Nephron progenitor cell (in vitro differentiated cells): ENCODE data around the gene TIMM10.
A peak's percentile ranks its signal among the peaks of the same experiment; 100 is the strongest.
"Not testable (repeated sequence)": the region's sequence is repeated elsewhere in the genome, so short reads cannot be mapped to it uniquely, and the experiment has no call there.

Experiments
- DNase-seq: peaks from one replicate; pipeline ENCODE4 v3.0.0; 2021
- H3K27ac Mint-ChIP-seq: 2 replicates; pipeline ENCODE4 v1.8.0; 2021; ENCODE audit warnings: mild to moderate bottlenecking, moderate library complexity, mixed read lengths
- H3K27me3 Mint-ChIP-seq: 2 replicates; pipeline ENCODE4 v1.8.0; 2021; ENCODE audit warnings: mild to moderate bottlenecking, low read depth, mixed read lengths; ENCODE audit not compliant: poor library complexity
- H3K36me3 Mint-ChIP-seq: 2 replicates; pipeline ENCODE4 v1.8.0; 2021; ENCODE audit warnings: low read depth, mixed read lengths
- H3K4me1 Mint-ChIP-seq: 2 replicates; pipeline ENCODE4 v1.8.0; 2021; ENCODE audit warnings: mixed read lengths
- H3K4me3 Mint-ChIP-seq: 2 replicates; pipeline ENCODE4 v1.8.0; 2021; ENCODE audit warnings: mild to moderate bottlenecking, moderate library complexity, mixed read lengths
- H3K9me3 Mint-ChIP-seq: 2 replicates; pipeline ENCODE4 v1.8.0; 2021; ENCODE audit warnings: mild to moderate bottlenecking, moderate library complexity, mixed read lengths
- CTCF ChIP-seq: fragments of 200-600 bp; sonication (generic); IDR thresholded peaks from 2 replicates; pipeline ENCODE4 v1.5.0; 2021; ENCODE audit warnings: antibody characterized with exemption

TIMM10 gene

GRCh38 chr11:57539342-57539741 lies 8.8 kb upstream of the TIMM10 start:
- peaks cover 56% of the 10 kb centered on the region for H3K4me1 Mint-ChIP-seq
- peaks cover 20% of the 10 kb centered on the region for H3K27me3 Mint-ChIP-seq
- H3K9me3 Mint-ChIP-seq = no peaks in the 10 kb centered on the region
- no peak overlapping the region for H3K27ac Mint-ChIP-seq
- no peak for DNase-seq
- TF ChIP-seq CTCF = no peak
- peaks cover 3% of the 10 kb centered on the region for H3K36me3 Mint-ChIP-seq
- no peak overlapping the region for H3K4me3 Mint-ChIP-seq

GRCh38 chr11:57536947-57537619 lies 6.5 kb upstream of the TIMM10 start, which contains the start of gene SMTNL1:
Gene SMTNL1, plus strand, starts transcription at chr11:57537595. Its CDS starts 5,048 bp downstream, at chr11:57542643.
- Mint-ChIP-seq H3K27ac (peak within 1 kb of the TSS; percentile 43), H3K9me3 (no peaks in the 10 kb centered on the region)
- no peak for TF ChIP-seq CTCF

GRCh38 chr11:57534449-57534848 lies 3.9 kb upstream of the TIMM10 start:
- peaks cover 51% of the 10 kb centered on the region for H3K4me1 Mint-ChIP-seq
- not testable (repeated sequence) for DNase-seq, H3K9me3 Mint-ChIP-seq, H3K4me3 Mint-ChIP-seq, H3K36me3 Mint-ChIP-seq, H3K27ac Mint-ChIP-seq
- peaks cover 43% of the 10 kb centered on the region for H3K27me3 Mint-ChIP-seq

More at GRCh38 chr11:57536947-57537619, 6.5 kb upstream of the TIMM10 start, which contains the start of gene SMTNL1:
- Mint-ChIP-seq H3K27me3 (peaks cover 34% of the 10 kb centered on the region), H3K36me3 (no peaks in the 10 kb centered on the region), H3K4me1 (peaks cover 43% of the 10 kb centered on the region), H3K4me3 (no peak within 1 kb of the TSS)
- DNase-seq = peak; percentile 12

- Mint-ChIP-seq H3K36me3 (peaks cover 18% of the 10 kb centered on the region), H3K27ac (no peak overlapping the region), H3K27me3 (peaks cover 36% of the 10 kb centered on the region), H3K9me3 (no peaks in the 10 kb centered on the region), H3K4me3 (peak overlapping the region; percentile 95), H3K4me1 (peaks cover 38% of the 10 kb centered on the region)
- TF ChIP-seq CTCF = no peak
- DNase-seq = no peak
Observed at GRCh38 chr11:57530215-57530595, 349 bp downstream of the TIMM10 start.

- Mint-ChIP-seq H3K4me1 (peaks cover 38% of the 10 kb centered on the region), H3K36me3 (peaks cover 23% of the 10 kb centered on the region), H3K27ac (no peak overlapping the region), H3K9me3 (no peaks in the 10 kb centered on the region), H3K4me3 (peak overlapping the region; percentile 45), H3K27me3 (peaks cover 28% of the 10 kb centered on the region)
- DNase-seq = no peak
- no peak for TF ChIP-seq CTCF
Observed at GRCh38 chr11:57529012-57529411, 1.5 kb downstream of the TIMM10 start.

GRCh38 chr11:57527056-57527631 lies 3.4 kb downstream of the TIMM10 start:
- Mint-ChIP-seq H3K4me3 (no peak overlapping the region), H3K27ac (no peak overlapping the region), H3K4me1 (peaks cover 50% of the 10 kb centered on the region), H3K36me3 (peaks cover 23% of the 10 kb centered on the region), H3K9me3 (no peaks in the 10 kb centered on the region), H3K27me3 (peaks cover 13% of the 10 kb centered on the region)
- peak; percentile 97 for TF ChIP-seq CTCF
- peak; percentile 89 for DNase-seq
